Measurements from ENCODE around the gene PTPRD. TPM values are rescaled to one million over a fixed set of nuclear protein-coding genes. Genes with fewer than 3 reads are reported as not detected.

Gene PTPRD
- total and polyA plus RNA-seq, 2 experiments from 2014 or later: 11.5 to 58.0 TPM

GRCh38 chr9:8869812-8870211, 1743.0 kb downstream of the PTPRD start:
- Histone ChIP-seq H3K4me1 (ENCODE audit: insufficient read depth) (0 out of 2 replicates have a peak, but pooled peaks cover 3% of the 10 kb centered on the region), H3K4me3 (no peak overlapping the region), H3K36me3 (ENCODE audit: insufficient read depth) (no peaks in the 10 kb centered on the region), H3K27me3 (ENCODE audit: insufficient read depth) (no peaks in the 10 kb centered on the region), H3K79me2 (replicated peaks; ENCODE audit: insufficient read depth) (no peaks in the 10 kb centered on the region), H3F3A (replicated peaks; ENCODE audit: low read depth) (no peaks in the 10 kb centered on the region), H4K20me1 (replicated peaks; ENCODE audit: insufficient read depth) (no peaks in the 10 kb centered on the region), H3K9me2 (ENCODE audit: insufficient read depth) (no peaks in the 10 kb centered on the region), H2AFZ (no peak overlapping the region), H3K27ac (ENCODE audit: low read depth) (no peak overlapping the region), H3K4me2 (no peak overlapping the region)
- H3K4me1 Mint-ChIP-seq: peaks cover 11% of the 10 kb centered on the region
- no peak overlapping the region for H3K27ac Mint-ChIP-seq
- no peak for TF ChIP-seq ETS1 (IDR thresholded peaks at IDR 0.05)
- TF ChIP-seq REST (IDR thresholded peaks at IDR 0.05; ENCODE audit: unreplicated experiment): no peak
- TF ChIP-seq NANOG (IDR thresholded peaks at IDR 0.05; ENCODE audit: borderline replicate concordance): no peak
- TF ChIP-seq ZNF114 (CRISPR knock-in tag; IDR thresholded peaks at IDR 0.05): no peak
- no peak for TF ChIP-seq POLR2AphosphoS5 (IDR thresholded peaks at IDR 0.05; ENCODE audit: low read depth)
- no peak for TF ChIP-seq EZH2 (IDR thresholded peaks at IDR 0.05; ENCODE audit: low read depth, unreplicated experiment)
- no peak for TF ChIP-seq JUNB (IDR thresholded peaks at IDR 0.05; ENCODE audit: unreplicated experiment)
- TF ChIP-seq CREB1 (CRISPR knock-in tag; IDR thresholded peaks at IDR 0.05; ENCODE audit: low read depth): no peak
- TF ChIP-seq STAT1 (IDR thresholded peaks at IDR 0.05; ENCODE audit: unreplicated experiment): no peak
- TF ChIP-seq ZNF462 (CRISPR knock-in tag; IDR thresholded peaks at IDR 0.05): no peak
- TF ChIP-seq CTCF (conservative IDR thresholded peaks at IDR 0.05; ENCODE audit: low read depth in 2 of 2): no peak
- no peak for TF ChIP-seq ZNF331 (CRISPR knock-in tag; IDR thresholded peaks at IDR 0.05; ENCODE audit: low read depth)
- TF ChIP-seq EZH2phosphoT487 (IDR thresholded peaks at IDR 0.05; ENCODE audit: unreplicated experiment): no peak
- ATAC-seq: no peak
- H3K9me3 Mint-ChIP-seq: no peaks in the 10 kb centered on the region
- H3K4me3 Mint-ChIP-seq: no peak overlapping the region
- H3K27me3 Mint-ChIP-seq (ENCODE audit: insufficient read depth, low read depth, poor library complexity): no peaks in the 10 kb centered on the region
- H3K36me3 Mint-ChIP-seq (ENCODE audit: low read depth): no peaks in the 10 kb centered on the region
- no peak for DNase-seq (ENCODE audit: low spot score)
